Activated T-helper 1 cell treated with anti-CD3 and anti-CD28 coated beads, Interleukin-12 subunit alpha, Interleukin-12 subunit beta, Interleukin-2, Interleukin-4 antibody, amounts not matched to agents 30 ng/mL and 10 ng/mL and 1 ng/mL, durations not matched to agents 14 hours and 24 hours and 36 hours (primary cell): Measurements from ENCODE around the gene APBB1. TPM values are rescaled to one million over a fixed set of nuclear protein-coding genes. Genes with fewer than 3 reads are reported as not detected.

ENCODE experiments used
- DNase-seq: peaks from one replicate; pipeline ENCODE4 v3.0.0; 2021; ENCODE audit warnings: low spot score
- H3K27ac Mint-ChIP-seq: one replicate; pipeline ENCODE4 v1.8.0; 2021; ENCODE audit warnings: mild to moderate bottlenecking, mixed read lengths
- H3K27me3 Mint-ChIP-seq: one replicate; pipeline ENCODE4 v1.8.0; 2022; ENCODE audit warnings: mild to moderate bottlenecking, moderate library complexity, mixed read lengths; ENCODE audit not compliant: insufficient read depth
- H3K36me3 Mint-ChIP-seq: one replicate; pipeline ENCODE4 v1.8.0; 2021; ENCODE audit warnings: low read depth, mixed read lengths
- H3K4me1 Mint-ChIP-seq: one replicate; pipeline ENCODE4 v1.8.0; 2021; ENCODE audit warnings: low read depth, mixed read lengths
- H3K4me3 Mint-ChIP-seq: one replicate; pipeline ENCODE4 v1.8.0; 2021; ENCODE audit warnings: mild to moderate bottlenecking, moderate library complexity, mixed read lengths
- H3K9me3 Mint-ChIP-seq: one replicate; pipeline ENCODE4 v1.8.0; 2021; ENCODE audit warnings: mixed read lengths
- intact Hi-C: fragments of 100-400 bp; cut with micrococcal nuclease; formaldehyde crosslinking; loops from one replicate; pipeline ENCODE4 v1.15.1; 2024
- total RNA-seq: library from RNA; stranded (reverse); gene quantifications from 2 replicates; pipeline ENCODE4 v1.2.3, GENCODE V29; 2022

APBB1 gene
- total RNA-seq, 1 donor from 2014 or later, result 16.8 TPM

DNA sequence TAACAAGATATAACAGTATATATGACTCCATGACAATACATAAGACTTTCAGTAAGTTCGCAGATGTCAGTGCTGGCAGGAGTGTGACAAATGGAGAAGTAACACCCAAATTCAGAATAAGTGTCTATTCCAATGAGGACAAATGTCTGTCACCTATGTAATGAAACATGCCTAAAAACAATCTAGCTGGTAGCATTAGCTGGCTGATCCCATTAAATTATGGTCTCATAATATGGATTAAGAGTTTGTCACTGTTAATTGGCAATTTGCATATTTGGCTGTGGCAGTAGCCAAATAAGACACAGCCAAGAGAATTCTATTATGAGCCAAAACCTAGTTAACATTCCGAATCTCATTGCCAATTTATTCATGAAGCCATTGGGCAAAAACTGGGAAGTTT, 68.4 kb downstream of the APBB1 start:
- DNase-seq, result no peak
- intact Hi-C loops, result loop anchor here (5.0 to 10.0 kb wide), 4 partner anchors 113 to 756 kb away; partner anchors contain the start of genes CNGA4, OR52N2, TRIM22 and TRIM5
- H3K36me3 Mint-ChIP-seq, result no peaks in the 10 kb centered on the region
- no peak overlapping the region for H3K4me3 Mint-ChIP-seq
- H3K27ac Mint-ChIP-seq, result no peak overlapping the region
- peaks cover 6% of the 10 kb centered on the region for H3K4me1 Mint-ChIP-seq
- no peaks in the 10 kb centered on the region for H3K27me3 Mint-ChIP-seq
- no peaks in the 10 kb centered on the region for H3K9me3 Mint-ChIP-seq

DNA sequence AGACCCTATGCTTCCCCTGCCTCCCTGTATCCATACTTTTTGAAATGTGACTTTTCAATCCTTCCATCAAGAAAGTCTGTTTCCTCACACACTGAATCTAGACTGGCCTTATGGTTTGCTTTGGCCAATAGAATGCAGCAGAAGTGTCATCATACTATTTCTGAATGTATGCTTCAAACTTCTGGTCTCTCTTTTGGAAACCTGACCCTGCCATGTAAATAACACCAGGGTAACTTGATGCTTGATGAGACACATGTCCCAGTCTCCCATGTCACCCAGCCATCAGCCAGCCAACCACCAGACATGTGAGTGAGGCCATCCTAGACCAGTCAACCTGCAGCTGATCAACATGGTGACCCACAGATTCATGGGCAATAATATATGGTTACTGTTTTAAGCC, 68.9 kb downstream of the APBB1 start:
- no peaks in the 10 kb centered on the region for H3K9me3 Mint-ChIP-seq
- peaks cover 3% of the 10 kb centered on the region for H3K27me3 Mint-ChIP-seq
- H3K4me1 Mint-ChIP-seq, result peaks cover 6% of the 10 kb centered on the region
- no peak for DNase-seq
- intact Hi-C loops, result loop anchor here (5.0 to 10.0 kb wide), 4 partner anchors 113 to 755 kb away; partner anchors contain the start of genes CNGA4, OR52N2, TRIM22 and TRIM5
- no peaks in the 10 kb centered on the region for H3K36me3 Mint-ChIP-seq
- no peak overlapping the region for H3K4me3 Mint-ChIP-seq
- H3K27ac Mint-ChIP-seq, result no peak overlapping the region

DNA sequence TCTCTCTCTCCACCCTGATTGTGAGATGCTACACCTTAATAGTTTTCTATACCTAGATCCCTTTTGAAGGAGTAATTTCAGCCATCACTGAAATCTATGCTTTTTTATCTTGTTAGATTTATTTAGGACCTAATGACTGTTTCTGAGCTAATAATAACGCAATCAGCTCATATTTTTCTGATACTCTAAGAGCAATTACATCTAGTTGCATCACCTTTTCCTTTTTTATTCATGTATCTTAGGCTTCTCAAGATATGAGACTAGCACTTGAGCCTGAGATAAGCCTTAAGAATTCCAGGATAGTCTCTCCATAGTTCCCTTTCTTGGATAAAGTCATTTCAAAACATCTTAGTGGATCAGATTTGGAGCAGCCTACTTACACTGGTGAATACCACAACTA, 73.5 kb downstream of the APBB1 start:
- Mint-ChIP-seq H3K9me3 (no peaks in the 10 kb centered on the region), H3K4me1 (no peaks in the 10 kb centered on the region), H3K36me3 (no peaks in the 10 kb centered on the region), H3K4me3 (no peak overlapping the region), H3K27ac (no peak overlapping the region), H3K27me3 (peaks cover 7% of the 10 kb centered on the region)
- intact Hi-C loops, result no loop called here
- no peak for DNase-seq

Other genes with a start within 250 kb of the APBB1 start
- not detected in 2 replicates for gene OR52B2, start 248.8 kb downstream of the APBB1 start, total RNA-seq
- not detected in 2 replicates for gene OR52W1, start 219.9 kb downstream of the APBB1 start, total RNA-seq
- gene C11orf42, start 213.5 kb downstream of the APBB1 start, total RNA-seq, result not detected in 2 replicates
- 19.3 TPM in 2 replicates for gene FHIP1B, start 184.5 kb downstream of the APBB1 start, total RNA-seq
- 0.10 TPM in 1 of 2 replicates, not detected in the other for gene CNGA4, start 180.0 kb downstream of the APBB1 start, total RNA-seq
- gene CCKBR, start 159.3 kb downstream of the APBB1 start, total RNA-seq, result not detected in 2 replicates
- gene CAVIN3, start 98.6 kb downstream of the APBB1 start, total RNA-seq, result 16.5 and 17.2 TPM in 2 replicates
- gene SMPD1, start 28.6 kb downstream of the APBB1 start, total RNA-seq, result 8.5 and 9.4 TPM in 2 replicates
- 1.2 TPM in 1 of 2 replicates, not detected in the other for gene HPX, start 21.9 kb upstream of the APBB1 start, total RNA-seq
- 2.4 and 3.1 TPM in 2 replicates for gene TRIM3, start 54.8 kb upstream of the APBB1 start, total RNA-seq
- gene ARFIP2, start 62.2 kb upstream of the APBB1 start, total RNA-seq, result 51.5 and 53.8 TPM in 2 replicates
- gene TIMM10B, start 62.4 kb upstream of the APBB1 start, total RNA-seq, result 38.8 and 42.7 TPM in 2 replicates
- gene DNHD1, start 78.2 kb upstream of the APBB1 start, total RNA-seq, result 18.2 and 20.0 TPM in 2 replicates
- 38.8 and 40.5 TPM in 2 replicates for gene RRP8, start 184.5 kb upstream of the APBB1 start, total RNA-seq
- gene ILK, start 184.7 kb upstream of the APBB1 start, total RNA-seq, result 90.1 and 97.5 TPM in 2 replicates
- gene TAF10, start 193.1 kb upstream of the APBB1 start, total RNA-seq, result 155 and 166 TPM in 2 replicates
- gene TPP1, start 200.3 kb upstream of the APBB1 start, total RNA-seq, result 38.4 and 40.3 TPM in 2 replicates
- gene DCHS1, start 236.7 kb upstream of the APBB1 start, total RNA-seq, result 0.24 and 0.39 TPM in 2 replicates